ENCODE data around the gene APBB2.

The APBB2 gene

DNA sequence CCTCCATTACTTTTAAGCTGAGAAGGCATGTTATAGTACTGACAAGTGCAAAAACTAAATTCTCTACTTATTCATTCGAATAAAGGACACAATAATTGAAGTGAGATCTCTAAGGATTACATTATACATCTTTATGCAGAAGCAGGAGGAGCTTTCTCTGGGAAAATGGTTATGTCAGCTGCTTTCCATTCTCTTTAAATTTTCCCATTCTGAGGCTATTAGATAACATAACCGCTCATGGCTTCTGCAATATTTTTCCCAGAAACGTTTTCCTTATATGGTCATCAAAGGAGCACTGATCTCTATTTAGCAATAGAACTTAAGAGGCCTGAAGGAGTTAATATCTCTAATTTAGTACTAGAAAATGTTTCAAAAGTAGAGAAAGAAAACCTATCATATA is 243.0 kb downstream of the APBB2 start:
- DNase-seq (ENCODE audit: low spot score): no peak

DNA sequence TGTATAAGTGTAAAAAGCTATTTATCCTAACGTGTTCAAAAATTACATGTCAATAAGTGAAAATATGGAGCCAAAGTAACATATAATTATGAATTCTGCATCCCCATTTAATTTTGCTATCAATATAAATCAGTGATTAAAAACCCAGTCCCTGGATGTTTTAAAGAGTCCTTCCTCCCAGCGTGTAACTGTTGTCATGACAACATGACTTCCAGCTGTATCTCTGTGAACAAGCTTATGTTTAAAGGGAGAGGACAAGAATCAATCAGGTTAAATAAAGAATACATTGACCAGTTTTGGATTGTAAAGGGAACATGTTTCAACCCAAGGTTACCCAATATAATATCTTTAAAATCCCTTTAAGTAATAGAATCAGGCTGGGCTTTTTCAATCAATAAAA is 244.8 kb downstream of the APBB2 start:
- no peak for DNase-seq (ENCODE audit: low spot score)

DNA sequence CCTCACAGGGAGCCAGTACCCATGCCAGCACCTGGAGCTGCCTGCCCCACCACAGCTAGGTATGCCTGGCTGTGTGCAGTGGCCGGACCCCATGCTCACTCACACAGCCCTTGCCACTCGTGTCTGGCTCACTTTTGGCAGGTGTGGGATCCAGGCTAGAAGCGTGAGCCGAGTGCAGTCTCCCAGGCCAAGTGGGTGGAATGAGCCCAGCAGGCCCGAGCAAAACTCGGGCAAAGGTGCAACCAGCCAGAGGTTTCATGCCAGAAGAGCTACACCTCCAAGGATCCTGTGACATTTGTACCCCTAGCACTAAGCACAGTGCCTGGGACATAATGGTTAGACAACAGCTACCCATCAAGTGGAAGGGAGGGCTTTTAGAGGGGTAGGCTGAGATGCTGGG is 246.8 kb downstream of the APBB2 start:
- DNase-seq (ENCODE audit: low spot score): no peak

DNA sequence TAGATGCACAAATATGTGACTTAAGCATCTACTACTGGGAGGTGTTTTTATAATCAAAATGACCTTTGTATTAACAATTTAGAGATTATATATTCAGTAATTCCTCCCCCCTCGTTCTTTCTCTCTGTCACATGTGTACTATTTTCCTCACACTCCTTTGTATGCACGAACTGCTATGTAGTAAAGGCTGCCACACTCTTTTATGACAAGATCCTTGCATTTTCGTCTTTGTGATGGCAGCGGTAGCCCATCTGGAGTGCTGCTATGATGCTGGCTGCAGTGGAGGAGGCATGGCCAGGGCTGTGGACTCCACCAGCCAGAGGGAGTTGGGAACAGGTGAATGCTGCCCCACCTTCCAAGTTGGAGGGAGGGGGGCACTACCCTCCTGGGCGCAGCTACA is 248.3 kb downstream of the APBB2 start:
- DNase-seq (ENCODE audit: low spot score): no peak

DNA sequence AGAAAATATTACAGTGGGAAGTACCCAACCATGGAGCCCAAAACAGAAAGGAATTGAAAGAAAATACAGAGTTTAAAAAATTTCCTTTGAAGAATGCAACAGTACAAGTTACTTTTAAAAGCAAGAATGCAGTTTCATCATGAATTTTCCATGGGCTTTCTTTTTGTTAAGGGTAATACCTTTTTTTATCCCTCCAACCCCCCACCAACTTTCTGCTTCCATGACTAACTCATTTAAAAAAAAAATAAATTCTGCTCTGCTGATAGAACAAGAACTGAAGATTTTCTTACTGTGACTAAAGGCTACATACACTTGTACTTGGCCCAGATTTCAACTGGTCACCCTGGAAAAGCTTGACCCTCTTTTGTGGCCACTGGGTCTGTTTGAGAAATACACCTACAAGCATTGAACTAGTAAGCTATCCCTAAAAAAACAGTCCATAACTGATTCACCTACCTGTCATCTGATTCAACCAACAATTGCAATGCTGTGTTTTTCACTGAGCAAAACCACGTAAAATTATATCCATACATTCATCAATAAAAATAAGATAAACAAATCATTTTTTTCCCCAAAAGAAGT is 250.4 kb downstream of the APBB2 start:
- no peak for DNase-seq (ENCODE audit: low spot score)

DNA sequence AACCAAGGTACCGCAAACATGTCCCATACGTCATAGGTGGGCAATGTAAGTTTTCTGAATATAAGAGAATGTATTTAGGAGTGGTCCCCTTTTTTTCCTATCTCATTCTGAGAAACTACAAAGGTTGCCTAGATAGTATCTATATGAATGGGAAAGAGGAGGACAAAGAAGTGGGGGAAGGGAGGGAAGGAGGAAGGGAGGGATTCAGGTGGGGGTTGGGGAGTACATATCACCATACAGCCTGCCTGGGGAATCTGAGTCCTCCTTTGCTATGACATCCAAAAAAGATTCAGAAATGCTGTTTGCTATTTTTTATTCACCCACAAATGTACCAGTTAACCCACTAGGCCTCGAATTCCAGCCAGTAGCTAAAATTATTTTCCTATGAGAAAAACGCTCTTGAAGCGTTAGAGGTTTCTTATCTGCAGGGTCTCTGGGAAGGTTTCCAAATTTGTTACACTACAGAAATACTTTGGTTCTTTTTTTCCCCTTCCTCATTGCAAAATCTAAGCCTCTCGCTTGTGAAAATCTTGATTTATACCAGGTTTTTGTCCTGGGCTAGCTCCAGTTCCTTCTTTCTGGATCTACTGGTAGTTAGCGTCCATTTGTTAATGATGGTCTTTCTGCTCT is 251.7 kb downstream of the APBB2 start:
- DNase-seq (ENCODE audit: low spot score): no peak

DNA sequence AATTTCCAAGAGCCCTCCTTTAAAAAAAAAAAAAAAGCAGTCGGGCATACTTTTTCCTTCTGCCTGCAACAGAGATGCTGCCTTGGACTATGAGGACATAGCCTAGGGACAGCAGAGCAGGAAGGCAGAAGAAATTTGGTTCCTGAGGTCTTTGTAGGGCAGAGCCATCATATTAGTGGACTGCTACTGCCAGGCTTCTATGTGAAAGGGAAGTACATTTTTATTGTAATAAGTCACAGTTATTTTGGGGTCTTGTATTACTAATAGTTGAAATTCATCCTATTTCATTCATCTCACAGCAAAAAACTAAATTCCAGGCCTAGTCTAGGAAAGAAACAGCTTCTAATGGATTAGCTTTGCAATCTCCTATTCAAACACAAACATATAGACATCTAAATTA is 253.4 kb downstream of the APBB2 start:
- DNase-seq (ENCODE audit: low spot score): no peak

DNA sequence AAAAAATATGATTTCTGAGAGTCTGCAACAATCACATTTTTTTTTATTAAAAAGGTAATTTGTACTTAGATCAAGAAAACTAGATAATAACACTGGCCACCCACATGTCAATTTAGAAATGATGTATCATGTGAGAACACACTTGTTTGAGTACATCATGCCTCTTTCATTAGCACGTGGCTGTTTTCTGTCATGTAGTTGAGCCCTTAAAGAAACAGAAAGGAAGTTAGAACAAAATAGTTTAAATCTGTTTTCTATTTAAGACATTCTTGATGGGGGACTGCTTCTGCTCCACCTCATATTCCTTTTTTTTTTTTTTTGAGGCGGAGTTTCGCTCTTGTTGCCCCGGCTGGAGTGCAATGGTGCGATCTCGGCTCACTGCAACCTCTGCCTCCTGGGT is 257.1 kb downstream of the APBB2 start:
- DNase-seq (ENCODE audit: low spot score): no peak

DNA sequence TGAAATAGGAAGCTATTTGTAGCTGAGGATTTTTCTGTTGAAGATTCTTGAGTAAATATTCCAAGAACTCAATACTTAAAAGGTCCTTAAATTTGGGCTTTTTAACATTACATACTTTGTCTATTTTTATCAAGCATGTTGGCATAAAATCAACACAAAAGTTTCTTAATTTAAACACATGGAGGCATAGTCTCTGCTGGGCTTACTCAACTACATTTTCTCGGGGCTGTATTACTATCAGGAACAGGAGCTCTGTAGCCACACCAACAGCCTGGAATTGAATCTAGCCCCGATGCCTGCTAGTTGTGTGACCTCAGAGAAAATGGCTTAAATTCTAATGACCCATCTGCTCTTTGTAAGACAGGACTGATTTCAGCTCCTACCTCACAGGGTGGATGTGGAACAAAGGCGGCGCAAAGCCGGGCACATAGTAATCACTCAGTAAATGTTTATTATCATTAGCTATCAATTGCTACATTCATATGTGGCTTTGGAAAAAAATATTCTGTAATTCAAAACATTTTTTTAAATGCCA is 257.6 kb downstream of the APBB2 start:
- no peak for DNase-seq (ENCODE audit: low spot score)

DNA sequence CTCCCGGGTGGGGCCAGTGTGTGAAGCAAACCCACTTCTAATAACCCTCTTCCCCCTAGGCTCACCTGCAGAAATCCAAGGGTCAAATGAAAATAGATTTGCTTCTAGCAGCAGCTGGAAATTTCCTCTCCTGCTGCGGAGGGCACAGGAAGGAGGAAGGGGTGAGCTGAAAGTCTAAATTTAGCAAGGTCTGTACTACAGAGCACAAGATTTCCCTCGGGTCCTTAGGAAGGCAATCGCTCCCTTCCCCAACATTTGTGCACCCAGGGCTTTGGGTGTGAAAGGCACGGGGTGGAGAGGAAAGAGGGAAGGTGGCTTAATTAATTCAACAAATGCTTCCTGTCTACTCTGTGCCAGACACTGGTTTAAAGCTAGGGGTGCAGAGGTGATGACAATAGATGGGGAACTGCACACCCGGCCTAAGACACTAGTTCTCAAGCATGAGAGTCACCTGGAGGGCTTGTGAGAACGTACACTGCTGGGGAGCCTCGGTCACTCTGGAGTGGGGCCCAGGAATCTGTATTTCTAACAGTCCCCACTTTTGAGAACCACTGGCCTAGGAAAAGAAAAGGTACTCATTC is 260.2 kb downstream of the APBB2 start:
- no peak for DNase-seq (ENCODE audit: low spot score)

DNA sequence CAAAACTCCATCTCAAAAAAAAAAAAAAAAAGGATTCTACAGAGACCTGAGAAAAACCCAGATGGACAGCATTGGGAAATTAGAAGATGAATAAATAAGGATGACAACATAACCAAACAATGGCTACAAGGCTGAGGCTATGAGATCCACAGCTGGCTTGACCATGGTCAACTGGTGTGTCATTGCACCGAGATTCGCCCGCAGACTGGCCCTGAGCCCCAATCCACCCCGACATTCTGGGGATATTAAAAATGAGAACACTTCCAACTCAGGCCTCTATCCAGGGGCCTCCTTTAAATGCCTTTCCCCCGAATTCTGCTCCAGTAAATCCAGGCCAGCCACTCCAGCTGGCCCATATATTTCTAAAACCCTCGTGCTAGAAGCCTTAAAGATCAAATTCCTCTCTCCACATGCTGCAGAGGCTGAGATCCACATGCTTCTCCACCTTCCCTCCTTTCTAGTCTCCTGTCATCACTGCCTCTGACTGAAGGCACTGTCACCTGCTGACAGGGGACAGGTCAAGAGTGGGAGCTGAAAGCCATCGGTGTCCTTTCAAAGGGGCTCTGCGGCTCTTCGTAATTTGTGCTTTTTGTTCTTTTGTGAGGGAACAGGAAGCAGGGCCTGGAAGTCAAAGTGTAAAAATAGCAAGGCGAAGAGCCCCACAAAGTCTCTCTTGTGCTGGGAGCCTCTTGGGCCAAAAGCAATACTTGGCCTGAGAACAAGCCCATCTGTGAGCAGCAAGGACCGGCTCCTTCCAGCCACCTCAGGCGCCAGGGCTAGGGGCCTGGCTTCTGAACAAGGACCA is 260.9 kb downstream of the APBB2 start:
- peak; percentile 73 for DNase-seq (ENCODE audit: low spot score)

DNA sequence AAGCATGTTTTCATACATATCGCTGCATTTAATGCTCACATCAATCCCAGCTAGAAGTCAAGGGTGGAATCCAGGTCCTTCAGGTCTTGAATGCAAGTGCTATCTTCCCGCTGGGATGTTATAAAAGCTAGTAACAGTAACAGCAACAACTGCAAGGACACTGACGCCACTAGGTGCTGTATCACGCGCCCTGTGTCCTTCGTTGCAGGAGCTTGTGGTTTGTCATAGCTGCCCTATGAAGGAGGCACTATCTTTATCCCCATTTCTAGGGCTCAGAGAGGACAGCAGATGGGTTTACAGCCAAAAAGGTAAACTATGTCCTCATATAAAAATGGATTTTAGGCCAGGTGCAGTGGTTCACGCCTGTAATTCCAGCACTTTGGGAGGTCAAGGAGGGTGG is 261.7 kb downstream of the APBB2 start:
- DNase-seq (ENCODE audit: low spot score): no peak

DNA sequence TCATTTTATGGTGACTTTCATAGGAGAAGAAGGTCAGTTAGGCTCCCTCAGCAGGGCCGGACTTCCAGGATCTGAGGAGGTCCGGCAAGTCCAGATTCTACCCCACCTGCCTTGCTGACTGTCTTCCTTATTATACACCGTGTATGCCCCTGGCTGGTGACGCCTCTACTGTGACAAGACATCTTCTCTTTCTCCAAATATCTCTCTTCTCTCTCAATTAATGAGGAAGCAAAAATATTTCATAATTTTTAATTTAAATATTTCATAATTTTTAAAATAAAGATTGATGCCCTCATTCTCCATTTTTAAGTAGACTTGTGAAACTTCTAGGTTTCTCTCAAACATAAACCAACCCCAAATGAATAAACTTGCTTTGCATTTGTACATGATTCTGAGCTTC is 262.1 kb downstream of the APBB2 start:
- no peak for DNase-seq (ENCODE audit: low spot score)

DNA sequence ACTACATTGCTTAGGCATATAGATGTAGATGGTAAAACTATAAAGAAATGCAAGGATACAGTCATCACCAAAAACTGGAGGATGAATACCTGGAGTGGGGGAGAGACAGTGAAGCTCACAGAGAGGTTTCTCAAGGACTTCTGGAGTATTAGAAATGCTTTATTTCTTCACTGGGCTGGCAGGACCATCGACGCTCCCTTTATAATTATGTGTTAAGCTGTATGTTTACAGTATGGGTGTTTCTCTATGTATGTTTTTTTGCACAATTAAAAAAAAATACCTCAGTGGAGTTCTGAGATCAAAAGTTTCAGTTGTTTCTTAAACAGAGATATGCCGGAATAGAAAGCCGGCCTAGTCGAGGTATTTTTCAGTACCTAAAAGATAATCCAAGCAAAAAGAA is 263.3 kb downstream of the APBB2 start:
- DNase-seq (ENCODE audit: low spot score): no peak

DNA sequence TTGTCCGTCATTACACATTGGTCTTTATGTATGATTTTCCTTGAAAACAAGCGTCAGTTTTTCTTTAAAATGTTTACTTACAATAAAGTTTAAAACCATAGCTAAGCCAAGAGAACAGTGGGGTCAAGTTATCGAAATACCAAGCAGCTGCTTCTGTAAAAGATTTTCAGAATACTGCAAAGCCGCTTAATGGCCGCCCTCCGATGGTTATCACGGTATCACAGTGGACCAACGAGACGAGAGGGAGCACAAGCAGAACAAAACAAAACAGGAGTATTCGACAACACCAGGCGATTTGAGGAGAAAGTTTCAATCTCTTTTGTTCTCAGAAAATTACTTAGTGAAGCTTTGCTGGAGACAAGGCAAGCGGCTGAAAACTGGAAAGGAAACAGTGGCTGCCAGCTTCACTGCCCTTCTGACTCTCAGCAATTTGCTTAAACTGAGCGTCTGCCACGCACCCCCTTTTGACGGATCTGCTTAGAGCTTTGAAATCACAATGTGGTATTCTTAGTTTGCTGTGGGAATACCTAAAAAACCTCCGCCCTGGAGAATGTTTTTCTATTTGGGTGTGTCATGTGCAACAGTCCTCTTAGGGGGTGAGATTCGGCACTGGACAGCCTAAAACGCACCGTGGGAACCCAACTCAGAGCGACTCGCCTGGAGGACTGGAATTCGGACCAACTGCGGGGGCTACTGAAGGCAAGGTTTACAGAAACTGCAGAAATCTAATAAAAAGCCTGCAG is 264.8 kb downstream of the APBB2 start:
- no peak for DNase-seq (ENCODE audit: low spot score)

DNA sequence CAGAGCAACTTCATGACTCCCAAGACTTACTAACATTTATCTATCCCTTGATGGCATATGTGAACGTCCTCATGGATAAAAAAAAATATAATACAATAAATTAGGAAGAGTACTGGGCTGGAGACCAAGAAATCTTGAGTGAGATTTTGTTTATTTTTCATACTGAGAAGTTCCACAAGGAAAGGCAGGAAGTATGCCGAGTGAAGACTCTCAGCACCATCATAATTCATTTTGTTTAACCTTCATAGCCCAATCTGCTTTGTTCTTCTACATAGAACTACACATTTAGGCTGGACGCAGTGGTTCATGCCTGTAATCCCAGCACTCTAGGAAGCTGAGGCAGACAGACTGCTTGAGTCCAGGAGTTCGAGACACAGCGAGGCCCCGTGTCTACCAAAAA is 266.3 kb downstream of the APBB2 start:
- DNase-seq (ENCODE audit: low spot score): no peak

DNA sequence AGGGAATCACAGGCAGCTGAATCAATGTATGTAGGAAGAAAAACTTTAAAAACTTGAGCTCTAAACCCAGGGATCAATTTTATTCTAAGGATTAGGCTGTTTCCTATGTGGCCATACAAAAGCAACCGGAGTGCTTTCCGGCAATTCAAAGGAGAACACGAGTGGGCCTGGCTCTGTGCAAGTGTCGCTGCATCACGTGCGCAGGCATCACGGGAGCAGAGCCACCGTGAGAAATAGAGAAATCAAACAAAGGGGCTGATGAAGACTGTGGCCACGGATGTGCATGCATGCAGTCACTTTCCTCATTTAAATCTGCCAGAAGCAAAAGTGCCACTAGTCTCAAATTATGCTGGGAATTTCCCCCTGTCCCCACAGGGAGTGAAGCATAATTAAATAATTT is 267.7 kb downstream of the APBB2 start:
- DNase-seq (ENCODE audit: low spot score): no peak

DNA sequence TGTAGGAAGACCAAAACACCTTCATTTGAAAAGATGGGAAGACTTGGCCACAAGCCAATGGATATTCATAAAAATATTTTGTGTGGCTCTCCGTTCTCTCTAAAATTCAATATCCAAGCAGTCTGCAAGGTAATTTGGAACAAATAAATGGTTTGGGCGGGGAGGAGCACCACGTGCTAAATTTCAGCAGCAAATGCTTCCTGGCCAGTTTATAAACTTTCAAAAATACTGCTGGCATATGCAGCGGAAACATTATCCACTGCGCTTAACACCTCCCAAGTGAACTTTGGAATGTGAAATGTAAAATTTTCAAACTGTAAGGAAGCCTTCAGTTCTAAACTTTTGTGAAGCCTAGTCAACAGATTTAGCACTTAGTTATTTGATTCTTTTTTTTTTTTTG is 273.6 kb downstream of the APBB2 start:
- DNase-seq (ENCODE audit: low spot score): no peak

DNA sequence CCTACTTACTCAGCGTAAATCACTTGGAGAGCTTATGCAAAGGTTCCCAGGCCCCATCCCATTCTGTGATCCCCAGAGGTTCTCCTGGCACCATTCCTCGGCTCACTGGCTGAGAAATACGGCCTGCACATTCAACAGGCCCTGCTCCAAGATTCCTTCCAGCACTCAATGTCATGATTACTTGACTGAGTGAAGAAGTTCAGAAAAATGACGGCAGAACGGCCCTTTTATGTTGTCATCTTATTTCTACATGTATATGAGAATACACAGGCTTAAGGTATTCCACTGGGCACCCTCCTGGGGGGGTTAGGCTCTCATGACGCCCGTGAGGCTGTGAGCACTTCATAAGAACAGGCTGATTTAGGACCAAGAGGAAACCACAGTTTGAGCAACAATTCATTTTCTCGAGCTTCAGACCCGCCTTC is 274.0 kb downstream of the APBB2 start:
- DNase-seq (ENCODE audit: low spot score): peak; percentile 84

DNA sequence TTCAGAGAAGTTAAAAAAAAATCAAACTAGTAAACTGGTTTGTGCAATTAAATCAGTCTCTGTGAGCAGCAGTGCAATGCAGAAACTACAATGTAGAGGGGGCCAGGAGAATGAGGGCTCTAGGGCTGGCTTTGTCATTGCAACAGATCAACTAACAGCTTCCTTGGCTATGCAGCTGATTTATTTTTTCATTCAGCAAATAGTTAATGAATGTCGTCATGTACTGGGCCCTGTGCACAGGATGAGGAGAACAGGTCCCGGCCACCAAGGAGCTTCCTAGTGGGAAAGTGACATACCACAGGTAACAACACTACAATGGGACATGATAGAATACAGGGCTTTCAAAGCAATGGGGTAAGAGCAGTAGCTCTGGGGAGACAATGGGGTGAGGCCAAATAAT is 274.5 kb downstream of the APBB2 start:
- no peak for DNase-seq (ENCODE audit: low spot score)

DNA sequence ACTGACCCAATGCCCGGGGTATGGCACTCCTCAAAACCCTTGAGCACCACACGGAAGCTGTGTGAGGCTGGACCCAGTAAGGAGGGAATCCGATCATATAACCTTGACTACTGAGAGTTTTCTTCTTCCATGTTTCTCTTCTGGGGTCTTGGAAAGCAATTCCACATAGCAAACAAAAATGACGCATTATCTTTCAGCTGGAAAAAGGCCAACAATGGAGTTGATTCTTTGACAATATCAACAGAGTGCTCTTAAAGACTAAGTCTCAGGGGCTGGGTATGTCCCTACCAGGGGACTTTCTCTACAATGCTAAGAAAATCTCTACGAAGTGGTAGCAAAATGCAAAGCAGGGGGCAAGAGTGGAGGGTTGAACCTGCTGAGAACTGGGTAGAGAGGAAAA is 276.0 kb downstream of the APBB2 start:
- no peak for DNase-seq (ENCODE audit: low spot score)

DNA sequence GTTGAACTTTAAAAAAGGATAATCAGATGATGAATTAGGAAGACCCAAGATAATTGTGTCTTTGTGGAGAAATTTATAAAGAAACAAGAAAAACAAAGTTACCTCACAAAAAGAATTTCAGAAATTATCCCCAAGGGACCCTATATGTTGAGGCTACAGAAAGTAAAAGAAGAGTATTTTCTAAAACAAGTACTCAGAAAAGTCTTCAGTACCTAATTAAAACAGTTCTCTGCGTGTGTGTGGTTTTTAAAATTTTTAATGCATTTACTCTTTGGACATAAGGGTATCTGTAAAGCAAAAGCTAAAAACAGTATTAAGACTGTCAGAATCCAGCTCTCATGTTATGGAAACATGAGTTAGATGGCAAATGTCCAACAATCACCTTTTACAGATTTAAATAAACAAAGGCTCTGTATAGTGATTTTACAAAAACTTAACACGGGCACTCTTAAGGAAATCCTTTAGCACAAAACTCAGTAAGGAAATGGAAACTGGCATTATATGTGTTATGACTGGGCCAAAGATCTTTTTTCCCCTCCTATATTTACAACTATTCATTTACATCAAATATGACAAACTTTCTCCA is 277.1 kb downstream of the APBB2 start:
- no peak for DNase-seq (ENCODE audit: low spot score)

All from left forelimb (tissue), 1 donor.